Astrocyte (in vitro differentiated cells and primary cell): ENCODE data around the gene ZNF414.

Experiments used
- CTCF ChIP-seq: IDR thresholded peaks from 2 replicates; pipeline ENCODE4 v1.5.1; 2011; ENCODE audit warnings: low read depth, mild to moderate bottlenecking, inconsistent platforms, low read length, moderate library complexity; ENCODE audit not compliant: insufficient read depth
- EZH2 ChIP-seq: IDR thresholded peaks from 2 replicates; pipeline ENCODE4 v1.6.1; 2012; ENCODE audit warnings: mild to moderate bottlenecking, low read length, inconsistent platforms; ENCODE audit not compliant: insufficient read depth

DNA sequence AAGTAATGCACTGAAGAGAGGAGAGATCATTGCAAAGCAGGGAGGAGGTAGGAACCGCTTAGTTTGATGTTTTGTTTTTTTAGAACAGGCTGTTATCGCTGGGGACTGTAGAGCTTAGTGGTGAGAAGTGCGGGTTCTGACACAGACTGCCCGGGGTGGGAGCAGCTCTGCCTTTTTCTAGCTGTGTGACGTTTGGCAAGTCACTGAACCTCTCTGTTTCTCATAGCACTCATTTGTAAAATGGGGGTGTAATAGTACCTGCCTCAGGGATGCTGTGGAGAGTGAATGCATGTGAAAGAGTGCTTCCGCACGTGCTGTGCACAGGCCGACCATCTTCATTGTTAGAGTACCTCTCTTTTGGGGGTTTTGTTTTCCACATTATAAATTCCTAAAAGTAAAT is 30.8 kb downstream of the ZNF414 start:
- TF ChIP-seq CTCF: no peak
- no peak for TF ChIP-seq EZH2
